BJ (cell line): ENCODE data around the gene BTC. TPM values are rescaled to one million over a fixed set of nuclear protein-coding genes. Genes with fewer than 3 reads are reported as not detected.
"Not testable (repeated sequence)": the region's sequence is repeated elsewhere in the genome, so short reads cannot be mapped to it uniquely, and the experiment has no call there.

Experiments used
- CTCF ChIA-PET: fragments of 350-600 bp; formaldehyde crosslinking; extraction: SDS; loops from one replicate; lab custom pipeline; 2021; ENCODE audit warnings: antibody characterized with exemption, inconsistent platforms; lab: Yijun Ruan, JAX
- POLR2A ChIA-PET: fragments of 300-600 bp; sonication (Branson Sonifier 250); formaldehyde crosslinking; extraction: SDS; loops from one replicate; lab custom pipeline; 2021; ENCODE audit warnings: antibody characterized with exemption; lab: Charles Lee
- DNase-seq: peaks from one replicate; pipeline ENCODE4 v3.0.0-alpha.2; 2011; ENCODE audit warnings: low read depth
- H3K27me3 ChIP-seq: 2 replicates; pipeline ENCODE4 v1.6.0; 2011; ENCODE audit warnings: low read length; ENCODE audit not compliant: control insufficient read depth, insufficient read depth
- H3K36me3 ChIP-seq: 2 replicates; pipeline ENCODE4 v1.5.1; 2011; ENCODE audit warnings: low read length; ENCODE audit not compliant: control insufficient read depth, insufficient read depth
- H3K4me3 ChIP-seq: 2 replicates; pipeline ENCODE4 v1.5.1; 2011; ENCODE audit warnings: low read depth, mild to moderate bottlenecking, control low read depth, low read length
- polyA plus RNA-seq: library from polyadenylated mRNA; depleted of rRNA; stranded (reverse); fragments of >200 nt; gene quantifications from 2 replicates; pipeline ENCODE4 v1.2.3, GENCODE V29; 2011
- TF ChIP-seq, protein P1 (sequence below): IDR thresholded peaks from 2 replicates; pipeline ENCODE4 v1.5.1; 2011; ENCODE audit warnings: low read depth, mild to moderate bottlenecking, control low read depth, inconsistent platforms, low read length, moderate library complexity; ENCODE audit not compliant: insufficient read depth

Gene BTC
- polyA plus RNA-seq, 1 experiment: not detected

DNA sequence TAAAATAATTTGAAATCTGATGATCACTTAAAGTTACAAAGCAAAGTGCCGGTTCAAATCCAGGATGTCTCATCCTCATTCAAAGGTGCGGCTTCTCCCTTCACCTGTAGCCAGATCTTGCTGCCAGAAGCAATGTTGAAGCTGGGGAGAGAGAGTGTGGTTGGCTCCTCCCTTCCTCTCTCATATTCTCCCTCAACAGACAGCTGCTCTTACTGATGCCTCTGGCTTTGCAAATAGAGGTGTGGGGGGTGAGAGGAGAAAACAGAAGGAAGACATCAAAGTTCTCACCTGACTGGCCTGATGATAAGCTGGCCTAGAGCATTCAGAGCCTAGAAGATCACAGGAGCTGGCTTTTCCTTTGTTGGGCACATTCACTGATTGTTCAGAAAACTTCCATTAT lies 28.3 kb upstream of the BTC start:
- DNase-seq: no peak
- no peak overlapping the region for H3K4me3 ChIP-seq

GRCh38 chr4:74821541-74821940 lies 27.2 kb upstream of the BTC start:
- TF ChIP-seq, protein P1, sequence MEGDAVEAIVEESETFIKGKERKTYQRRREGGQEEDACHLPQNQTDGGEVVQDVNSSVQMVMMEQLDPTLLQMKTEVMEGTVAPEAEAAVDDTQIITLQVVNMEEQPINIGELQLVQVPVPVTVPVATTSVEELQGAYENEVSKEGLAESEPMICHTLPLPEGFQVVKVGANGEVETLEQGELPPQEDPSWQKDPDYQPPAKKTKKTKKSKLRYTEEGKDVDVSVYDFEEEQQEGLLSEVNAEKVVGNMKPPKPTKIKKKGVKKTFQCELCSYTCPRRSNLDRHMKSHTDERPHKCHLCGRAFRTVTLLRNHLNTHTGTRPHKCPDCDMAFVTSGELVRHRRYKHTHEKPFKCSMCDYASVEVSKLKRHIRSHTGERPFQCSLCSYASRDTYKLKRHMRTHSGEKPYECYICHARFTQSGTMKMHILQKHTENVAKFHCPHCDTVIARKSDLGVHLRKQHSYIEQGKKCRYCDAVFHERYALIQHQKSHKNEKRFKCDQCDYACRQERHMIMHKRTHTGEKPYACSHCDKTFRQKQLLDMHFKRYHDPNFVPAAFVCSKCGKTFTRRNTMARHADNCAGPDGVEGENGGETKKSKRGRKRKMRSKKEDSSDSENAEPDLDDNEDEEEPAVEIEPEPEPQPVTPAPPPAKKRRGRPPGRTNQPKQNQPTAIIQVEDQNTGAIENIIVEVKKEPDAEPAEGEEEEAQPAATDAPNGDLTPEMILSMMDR: no peak
- ChIA-PET CTCF (no interaction called here), POLR2A (no interaction called here)
- no peaks in the 10 kb centered on the region for H3K36me3 ChIP-seq
- no peaks in the 10 kb centered on the region for H3K27me3 ChIP-seq
- no peak for DNase-seq
- H3K4me3 ChIP-seq: no peak overlapping the region

More for the DNA sequence above, 28.3 kb upstream of the BTC start:
- Histone ChIP-seq H3K27me3 (no peaks in the 10 kb centered on the region), H3K36me3 (no peaks in the 10 kb centered on the region)
- ChIA-PET POLR2A (no interaction called here), CTCF (interaction anchor here (1.5 kb wide), 1 partner anchor 12 kb away, joined by 6 read pairs; no protein-coding TSS in a partner anchor)
- TF ChIP-seq, protein P1: no peak

DNA sequence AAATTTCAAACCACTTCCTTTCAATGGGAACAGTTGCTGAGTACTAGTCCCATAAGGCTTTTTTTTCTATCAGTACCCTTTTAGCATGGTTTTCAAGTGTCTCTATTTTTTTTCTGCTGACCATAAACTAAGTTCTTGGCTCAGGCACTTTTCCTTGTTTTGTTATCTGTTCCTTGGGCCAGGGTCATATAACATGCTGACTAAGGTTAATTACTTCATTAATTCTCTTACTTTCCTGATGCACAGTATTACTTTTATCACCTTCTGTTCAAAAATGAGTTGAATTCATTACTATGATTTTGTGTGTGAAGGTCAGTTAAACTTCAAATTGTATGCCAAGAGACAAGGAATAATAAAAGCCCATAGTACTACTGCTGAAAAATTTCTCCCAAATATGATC lies 19.7 kb upstream of the BTC start:
- Histone ChIP-seq H3K27me3 (no peaks in the 10 kb centered on the region), H3K36me3 (no peaks in the 10 kb centered on the region), H3K4me3 (no peak overlapping the region)
- DNase-seq: no peak
- POLR2A ChIA-PET: no interaction called here
- CTCF ChIA-PET: no interaction called here
- TF ChIP-seq, protein P1: no peak

DNA sequence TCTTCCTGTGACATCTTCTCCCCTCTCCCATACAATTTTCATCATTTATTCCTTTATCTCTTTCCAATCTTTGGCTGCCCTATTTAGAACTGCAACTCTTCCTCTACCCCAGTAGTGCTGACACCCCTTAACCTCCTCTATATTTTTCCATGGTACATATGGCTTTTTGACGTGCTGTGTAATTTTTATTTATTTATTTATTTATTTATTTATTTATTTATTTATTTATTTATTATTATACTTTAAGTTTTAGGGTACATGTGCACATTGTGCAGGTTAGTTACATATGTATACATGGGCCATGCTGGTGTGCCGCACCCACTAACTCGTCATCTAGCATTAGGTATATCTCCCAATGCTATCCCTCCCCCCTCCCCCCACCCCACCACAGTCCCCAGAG lies 17.7 kb upstream of the BTC start:
- POLR2A ChIA-PET, H3K27me3 ChIP-seq, DNase-seq, H3K36me3 ChIP-seq, CTCF ChIA-PET, H3K4me3 ChIP-seq: not testable (repeated sequence)

- TF ChIP-seq, protein P1: no peak
- Histone ChIP-seq H3K36me3 (no peaks in the 10 kb centered on the region), H3K27me3 (no peaks in the 10 kb centered on the region), H3K4me3 (no peak overlapping the region)
- no peak for DNase-seq
- CTCF ChIA-PET: no interaction called here
- POLR2A ChIA-PET: no interaction called here
Measured at GRCh38 chr4:74805601-74806000, 11.3 kb upstream of the BTC start.

- ChIA-PET CTCF (no interaction called here), POLR2A (no interaction called here)
- TF ChIP-seq, protein P1: no peak
- Histone ChIP-seq H3K36me3 (no peaks in the 10 kb centered on the region), H3K27me3 (peaks cover 2% of the 10 kb centered on the region; the same call in 1 of the 2 replicates), H3K4me3 (no peak overlapping the region)
- no peak for DNase-seq
Measured at GRCh38 chr4:74800310-74800709, 6.0 kb upstream of the BTC start.
